WERI-Rb-1 (cell line): ENCODE data around the gene ZMYND10.

Experiments
- DNase-seq: peaks from one replicate; pipeline ENCODE4 v3.0.0-alpha.2; 2020
- H3K27ac ChIP-seq: fragments of 250-450 bp; sonication (Bioruptor Pico); 2 replicates; pipeline ENCODE4 v1.5.1; 2020; ENCODE audit warnings: mild to moderate bottlenecking, moderate library complexity
- H3K27me3 ChIP-seq: fragments of 250-450 bp; sonication (Bioruptor Pico); 2 replicates; pipeline ENCODE4 v1.5.1; 2021; ENCODE audit warnings: mild to moderate bottlenecking, low read depth, moderate library complexity; ENCODE audit not compliant: insufficient read depth, severe bottlenecking
- H3K36me3 ChIP-seq: fragments of 250-450 bp; sonication (Bioruptor Pico); 2 replicates; pipeline ENCODE4 v1.5.1; 2020; ENCODE audit warnings: mild to moderate bottlenecking, moderate library complexity
- H3K4me3 ChIP-seq: 2 replicates; pipeline ENCODE4 v1.5.1; 2011; ENCODE audit warnings: low read depth, mild to moderate bottlenecking, control low read depth, low read length
- H3K9me3 ChIP-seq: fragments of 250-450 bp; sonication (Bioruptor Pico); 2 replicates; pipeline ENCODE4 v1.5.1; 2021; ENCODE audit warnings: mild to moderate bottlenecking, moderate library complexity; ENCODE audit not compliant: severe bottlenecking
- CTCF ChIP-seq: IDR thresholded peaks from 2 replicates; pipeline ENCODE4 v1.5.1; 2011; ENCODE audit warnings: low read depth, mild to moderate bottlenecking, control low read depth, inconsistent platforms, low read length

Gene ZMYND10

GRCh38 chr3:50358911-50359759, 13.6 kb upstream of the ZMYND10 start, which contains the start of gene TMEM115:
Gene TMEM115, minus strand, starts transcription at chr3:50359521. Its CDS starts 458 bp downstream, at chr3:50359063.
- Histone ChIP-seq H3K4me3 (peak within 1 kb of the TSS; percentile 92), H3K27me3 (no peaks in the 10 kb centered on the region), H3K36me3 (peaks cover 43% of the 10 kb centered on the region), H3K9me3 (no peaks in the 10 kb centered on the region), H3K27ac (peak within 1 kb of the TSS; percentile 84)
- peak; percentile 97 for DNase-seq
- no peak for TF ChIP-seq CTCF

GRCh38 chr3:50358355-50358910, 12.9 kb upstream of the ZMYND10 start:
- no peak for TF ChIP-seq CTCF
- H3K27ac ChIP-seq, result peak overlapping the region; percentile 84
- no peaks in the 10 kb centered on the region for H3K27me3 ChIP-seq
- no peak for DNase-seq
- peaks cover 50% of the 10 kb centered on the region for H3K36me3 ChIP-seq
- no peaks in the 10 kb centered on the region for H3K9me3 ChIP-seq
- peak overlapping the region; percentile 92 for H3K4me3 ChIP-seq

- H3K4me3 ChIP-seq, result no peak overlapping the region
- no peak for TF ChIP-seq CTCF
- no peaks in the 10 kb centered on the region for H3K9me3 ChIP-seq
- no peaks in the 10 kb centered on the region for H3K27me3 ChIP-seq
- H3K36me3 ChIP-seq, result peaks cover 54% of the 10 kb centered on the region
- H3K27ac ChIP-seq, result no peak overlapping the region
- DNase-seq, result no peak
Observed at GRCh38 chr3:50357481-50357880, 11.9 kb upstream of the ZMYND10 start.

GRCh38 chr3:50356553-50356952, 11.0 kb upstream of the ZMYND10 start:
- Histone ChIP-seq H3K27me3 (no peaks in the 10 kb centered on the region), H3K4me3 (no peak overlapping the region)
- no peak for DNase-seq

GRCh38 chr3:50355829-50356552, 10.5 kb upstream of the ZMYND10 start:
- TF ChIP-seq CTCF, result peak; percentile 44
- no peak for DNase-seq
- no peak overlapping the region for H3K27ac ChIP-seq
- H3K9me3 ChIP-seq, result no peaks in the 10 kb centered on the region
- peaks cover 54% of the 10 kb centered on the region for H3K36me3 ChIP-seq
- H3K27me3 ChIP-seq, result no peaks in the 10 kb centered on the region
- no peak overlapping the region for H3K4me3 ChIP-seq

More at GRCh38 chr3:50356553-50356952, 11.0 kb upstream of the ZMYND10 start:
- H3K9me3 ChIP-seq, result no peaks in the 10 kb centered on the region
- no peak for TF ChIP-seq CTCF
- peaks cover 54% of the 10 kb centered on the region for H3K36me3 ChIP-seq
- H3K27ac ChIP-seq, result no peak overlapping the region
